ENCODE results near the gene NOD2. TPM values are rescaled to one million over a fixed set of nuclear protein-coding genes. Genes with fewer than 3 reads are reported as not detected.

The NOD2 gene
- total RNA-seq, 1 donor from 2014 or later: not detected

DNA sequence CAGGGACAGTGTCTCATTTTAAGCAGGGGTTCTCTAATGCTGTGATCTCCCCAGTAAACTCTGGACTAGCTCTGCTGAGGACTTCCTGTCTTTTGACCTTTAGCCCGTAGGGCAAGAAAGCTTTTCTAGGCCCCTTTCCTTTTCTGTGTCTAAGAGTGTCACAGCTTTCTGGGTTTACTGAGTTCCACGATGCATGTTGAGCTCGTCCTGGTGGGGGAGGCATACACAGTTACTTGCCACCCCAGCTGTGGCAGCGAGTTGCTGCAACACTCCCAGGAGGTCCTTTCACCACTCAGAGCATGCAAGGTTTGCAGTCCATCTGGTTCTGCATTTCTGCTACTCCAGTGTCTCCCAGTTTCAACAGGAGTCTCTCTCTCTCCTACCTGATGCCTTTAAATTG lies 23.7 kb downstream of the NOD2 start:
- peaks cover 30% of the 10 kb centered on the region for H3K4me1 Mint-ChIP-seq
- no peaks in the 10 kb centered on the region for H3K36me3 ChIP-seq
- no peak overlapping the region for H3K4me3 Mint-ChIP-seq
- H3K27ac ChIP-seq: no peak overlapping the region
- H3F3A ChIP-seq (ENCODE audit: low read depth): no peaks in the 10 kb centered on the region
- peaks cover 2% of the 10 kb centered on the region for H3K27me3 Mint-ChIP-seq (ENCODE audit: insufficient read depth, low read depth)
- no peak overlapping the region for H2AFZ ChIP-seq (replicated peaks)
- no peak overlapping the region for H3K4me2 ChIP-seq
- H3K4me1 ChIP-seq: no peaks in the 10 kb centered on the region
- no peaks in the 10 kb centered on the region for H4K20me1 ChIP-seq (ENCODE audit: low read depth)
- no peaks in the 10 kb centered on the region for H3K27me3 ChIP-seq
- no peak overlapping the region for H3K9ac ChIP-seq
- no peak for DNase-seq (ENCODE audit: low spot score)
- H3K4me3 ChIP-seq: no peak overlapping the region
- no peaks in the 10 kb centered on the region for H3K9me3 ChIP-seq (ENCODE audit: low read depth)
- H3K27ac Mint-ChIP-seq: no peak overlapping the region
- TF ChIP-seq EZH2 (IDR thresholded peaks at IDR 0.05) (no peak), EZH2phosphoT487 (IDR thresholded peaks at IDR 0.05) (no peak), CTCF (IDR thresholded peaks at IDR 0.05) (no peak)
- no peaks in the 10 kb centered on the region for H3K79me2 ChIP-seq (ENCODE audit: low read depth)
- H3K9me3 Mint-ChIP-seq: no peaks in the 10 kb centered on the region
- H3K36me3 Mint-ChIP-seq: no peaks in the 10 kb centered on the region

GRCh38 chr16:50717494-50717893 lies 24.1 kb downstream of the NOD2 start:
- Histone ChIP-seq H3K27ac (no peak overlapping the region), H2AFZ (replicated peaks) (no peak overlapping the region), H3K4me1 (no peaks in the 10 kb centered on the region), H3F3A (ENCODE audit: low read depth) (no peaks in the 10 kb centered on the region), H3K4me3 (no peak overlapping the region), H3K36me3 (no peaks in the 10 kb centered on the region), H3K9ac (no peak overlapping the region), H3K27me3 (no peaks in the 10 kb centered on the region), H3K9me3 (ENCODE audit: low read depth) (no peaks in the 10 kb centered on the region), H3K4me2 (no peak overlapping the region), H4K20me1 (ENCODE audit: low read depth) (no peaks in the 10 kb centered on the region), H3K79me2 (ENCODE audit: low read depth) (no peaks in the 10 kb centered on the region)
- no peak overlapping the region for H3K4me3 Mint-ChIP-seq
- TF ChIP-seq EZH2 (IDR thresholded peaks at IDR 0.05) (no peak), CTCF (IDR thresholded peaks at IDR 0.05) (no peak), EZH2phosphoT487 (IDR thresholded peaks at IDR 0.05) (no peak)
- no peak overlapping the region for H3K27ac Mint-ChIP-seq
- H3K27me3 Mint-ChIP-seq (ENCODE audit: insufficient read depth, low read depth): peaks cover 3% of the 10 kb centered on the region
- H3K4me1 Mint-ChIP-seq: peaks cover 26% of the 10 kb centered on the region
- no peaks in the 10 kb centered on the region for H3K36me3 Mint-ChIP-seq
- no peaks in the 10 kb centered on the region for H3K9me3 Mint-ChIP-seq
- no peak for DNase-seq (ENCODE audit: low spot score)

GRCh38 chr16:50718061-50718760 lies 24.8 kb downstream of the NOD2 start:
- Histone ChIP-seq H3K4me2 (no peak overlapping the region), H3K4me3 (no peak overlapping the region), H3F3A (ENCODE audit: low read depth) (no peaks in the 10 kb centered on the region), H2AFZ (replicated peaks) (no peak overlapping the region), H3K27me3 (no peaks in the 10 kb centered on the region), H3K9ac (no peak overlapping the region), H3K9me3 (ENCODE audit: low read depth) (no peaks in the 10 kb centered on the region), H4K20me1 (ENCODE audit: low read depth) (no peaks in the 10 kb centered on the region), H3K79me2 (ENCODE audit: low read depth) (no peaks in the 10 kb centered on the region), H3K36me3 (no peaks in the 10 kb centered on the region), H3K4me1 (no peaks in the 10 kb centered on the region), H3K27ac (no peak overlapping the region)
- Mint-ChIP-seq H3K27ac (no peak overlapping the region), H3K36me3 (no peaks in the 10 kb centered on the region), H3K4me3 (no peak overlapping the region), H3K4me1 (peaks cover 24% of the 10 kb centered on the region), H3K27me3 (ENCODE audit: insufficient read depth, low read depth) (peaks cover 6% of the 10 kb centered on the region), H3K9me3 (peaks cover 1% of the 10 kb centered on the region)
- TF ChIP-seq CTCF (IDR thresholded peaks at IDR 0.05) (no peak), EZH2phosphoT487 (IDR thresholded peaks at IDR 0.05) (no peak), EZH2 (IDR thresholded peaks at IDR 0.05) (no peak)
- no peak for DNase-seq (ENCODE audit: low spot score)

Data from neural progenitor cell (in vitro differentiated cells).